GM12801 (cell line): ENCODE measurements around the gene SVEP1.

Experiments used
- CTCF ChIP-seq: IDR thresholded peaks from one replicate; pipeline ENCODE4 v1.5.1; 2011; ENCODE audit warnings: control low read depth; ENCODE audit not compliant: insufficient read length; ENCODE audit errors: extremely low read depth

The SVEP1 gene

GRCh38 chr9:110356639-110357395, 222.7 kb downstream of the SVEP1 start:
- no peak for TF ChIP-seq CTCF

DNA sequence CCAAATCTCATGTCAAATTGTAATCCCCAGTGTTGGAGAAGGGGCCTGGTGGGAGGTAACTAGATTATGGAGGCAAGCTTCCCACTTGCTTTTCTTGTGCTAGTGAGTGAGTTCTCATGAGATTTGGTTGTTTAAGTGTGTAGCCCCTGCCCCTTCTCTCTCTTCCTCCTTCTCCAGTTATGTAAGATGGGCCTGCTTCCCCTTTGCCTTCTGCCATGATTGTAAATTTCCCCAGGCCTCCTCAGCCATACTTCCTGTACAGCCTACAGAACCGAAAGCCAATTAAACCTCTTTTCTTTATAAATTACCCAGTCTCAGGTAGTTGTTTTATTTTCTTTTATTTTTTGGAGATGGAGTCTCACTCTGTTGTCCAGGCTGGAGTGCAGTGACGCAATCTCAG, 223.6 kb downstream of the SVEP1 start:
- no peak for TF ChIP-seq CTCF

GRCh38 chr9:110351009-110351467, 228.5 kb downstream of the SVEP1 start:
- no peak for TF ChIP-seq CTCF

- TF ChIP-seq CTCF: no peak
Observed at GRCh38 chr9:110346325-110346724, 233.2 kb downstream of the SVEP1 start.

DNA sequence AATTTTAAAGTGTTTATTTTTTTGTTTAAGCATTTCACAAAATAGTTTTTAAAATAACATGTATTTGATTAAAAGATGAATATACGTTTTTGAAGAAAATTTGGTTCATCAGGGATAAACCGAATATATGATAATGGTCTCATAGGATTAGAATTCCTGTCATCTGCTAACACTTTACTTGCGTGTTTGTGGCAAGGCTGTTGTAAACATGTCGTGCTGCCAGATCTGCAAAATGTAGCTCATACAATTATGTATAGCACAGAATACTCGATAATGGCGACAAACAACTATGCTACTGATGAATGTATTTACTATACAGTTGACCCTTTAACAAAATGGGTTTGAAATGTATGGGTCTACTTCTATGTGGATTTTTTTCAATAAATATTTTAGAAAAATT, 234.7 kb downstream of the SVEP1 start:
- TF ChIP-seq CTCF: no peak

- no peak for TF ChIP-seq CTCF
Observed at GRCh38 chr9:110343551-110343950, 236.0 kb downstream of the SVEP1 start.

GRCh38 chr9:110340306-110340705, 239.2 kb downstream of the SVEP1 start:
- TF ChIP-seq CTCF: no peak
